Measurements from ENCODE around the gene C6orf136. TPM values are rescaled to one million over a fixed set of nuclear protein-coding genes. Genes with fewer than 3 reads are reported as not detected.

The C6orf136 gene
- total RNA-seq, 1 donor from 2014 or later: 28.9 TPM

DNA sequence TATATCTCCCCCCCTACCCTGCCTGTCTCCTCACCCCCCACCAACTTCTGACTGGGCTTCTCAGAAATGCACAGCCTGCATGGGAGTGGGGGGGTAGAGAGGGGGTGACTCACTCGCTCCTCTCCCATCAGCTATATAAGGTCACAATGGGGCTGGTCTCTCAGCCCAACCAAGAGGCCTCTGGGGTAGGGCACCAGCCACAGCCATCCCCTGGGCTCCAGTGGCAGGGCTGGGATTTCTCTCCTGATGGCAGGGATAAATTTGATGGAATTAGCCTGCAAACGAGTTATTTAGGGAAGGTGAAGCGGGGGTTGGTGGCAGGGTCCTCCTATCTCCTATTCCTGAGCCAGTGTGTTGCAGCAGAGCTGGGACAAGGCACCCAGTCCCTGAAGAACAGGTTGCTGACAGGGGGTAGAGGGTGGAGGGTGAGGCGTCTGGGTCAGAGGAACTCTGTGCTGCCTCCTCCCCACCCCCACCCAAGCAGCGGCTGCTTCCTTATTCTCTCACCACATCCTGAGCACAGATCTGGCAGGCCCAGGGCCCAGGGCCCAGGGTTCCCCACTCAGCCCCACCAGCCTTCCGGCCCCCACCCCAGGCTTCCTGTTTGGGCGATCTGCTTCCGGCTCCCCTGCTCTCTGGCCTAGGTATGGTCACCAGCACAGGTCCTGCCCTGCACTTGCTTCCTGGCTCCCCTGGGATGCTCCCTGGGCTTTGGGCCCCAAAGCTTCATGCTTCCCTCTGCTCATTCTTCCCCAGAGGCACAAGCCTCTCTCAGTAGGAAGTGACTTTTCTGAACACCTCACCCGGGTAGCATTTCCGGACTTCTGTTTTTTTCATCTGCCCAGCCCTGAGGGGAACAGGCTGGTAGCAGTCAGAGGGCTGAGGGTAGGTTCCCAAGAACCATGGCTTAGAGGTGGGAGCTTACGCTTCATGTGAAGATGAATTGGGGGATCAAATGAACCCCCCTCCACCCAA lies 35.5 kb downstream of the C6orf136 start:
- no peaks in the 10 kb centered on the region for H3K9me3 Mint-ChIP-seq
- peak overlapping the region; percentile 97 for H3K27ac Mint-ChIP-seq
- H3K36me3 Mint-ChIP-seq (ENCODE audit: low read depth): peaks cover 83% of the 10 kb centered on the region
- DNase-seq: peak; percentile 96
- H3K27me3 Mint-ChIP-seq: no peaks in the 10 kb centered on the region
- intact Hi-C loops (cut with micrococcal nuclease): loop anchor here (1.0 to 10.0 kb wide), 8 partner anchors 35 to 812 kb away; partner anchors contain the start of genes MDC1, MICB, MRPS18B and PPP1R10
- peak overlapping the region; percentile 94 for H3K4me3 Mint-ChIP-seq
- peaks cover 39% of the 10 kb centered on the region for H3K4me1 Mint-ChIP-seq

DNA sequence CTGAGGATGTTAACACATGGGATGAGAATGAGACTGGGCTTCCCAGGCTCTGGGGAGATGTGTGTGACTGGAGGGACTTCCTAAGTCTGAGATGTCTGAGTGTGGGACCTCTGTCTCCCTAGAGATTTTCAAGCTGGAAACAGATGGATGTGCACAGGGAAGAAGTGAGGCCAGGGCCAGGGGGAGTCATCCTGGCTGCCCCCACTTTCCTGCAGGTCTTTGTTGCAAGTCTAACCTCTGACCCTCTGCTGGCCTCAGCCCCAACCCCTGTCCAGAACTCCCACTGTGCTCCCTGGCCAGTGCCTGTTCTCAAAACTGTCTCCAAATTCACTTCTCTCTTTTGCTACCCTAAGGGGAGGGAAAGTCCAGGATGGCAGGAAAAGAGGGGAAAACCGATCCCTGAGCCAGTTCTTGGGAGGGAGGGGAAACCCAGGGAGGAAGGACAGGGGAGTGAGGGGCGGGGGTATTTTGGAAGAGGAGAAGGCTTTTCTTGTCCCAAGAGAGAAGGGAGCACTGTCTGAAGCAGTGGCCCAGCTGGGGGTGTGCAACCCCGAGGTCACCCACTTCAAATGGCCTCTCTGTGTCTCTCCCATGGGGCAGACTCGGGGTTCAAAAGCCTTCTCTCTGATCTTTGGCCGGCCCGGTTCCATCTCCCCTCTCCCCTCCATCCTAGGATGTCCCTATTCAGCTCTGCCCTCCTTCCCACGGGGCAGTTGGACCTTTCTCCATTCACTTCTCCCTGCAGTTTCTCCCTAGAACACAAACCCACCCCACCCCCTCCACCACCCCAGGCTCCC lies 36.4 kb downstream of the C6orf136 start:
- H3K9me3 Mint-ChIP-seq: no peaks in the 10 kb centered on the region
- H3K27me3 Mint-ChIP-seq: no peaks in the 10 kb centered on the region
- peaks cover 48% of the 10 kb centered on the region for H3K4me1 Mint-ChIP-seq
- peak overlapping the region; percentile 97 for H3K27ac Mint-ChIP-seq
- intact Hi-C loops (cut with micrococcal nuclease): loop anchor here (2.0 to 10.0 kb wide), 4 partner anchors 54 to 811 kb away; partner anchors contain the start of gene MICB
- H3K4me3 Mint-ChIP-seq: peak overlapping the region; percentile 94
- DNase-seq: peak; percentile 71
- peaks cover 81% of the 10 kb centered on the region for H3K36me3 Mint-ChIP-seq (ENCODE audit: low read depth)

DNA sequence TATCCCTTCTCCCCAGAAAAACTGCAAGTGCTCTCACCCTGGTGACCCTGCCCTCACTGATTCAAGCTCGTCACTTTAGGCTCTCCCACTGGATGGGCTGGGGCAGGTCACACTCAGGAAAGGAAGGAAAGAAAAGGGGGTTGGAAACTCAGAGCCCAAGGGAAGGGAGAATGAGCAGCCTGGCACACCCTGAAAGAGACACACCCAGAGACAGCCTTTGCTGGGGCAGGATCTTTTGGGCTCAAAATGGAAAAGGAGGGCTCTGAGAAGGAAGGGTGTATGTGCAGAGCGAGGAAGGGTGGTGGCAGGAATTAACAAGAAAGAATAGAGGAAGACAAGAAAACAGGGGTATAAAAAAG lies 37.0 kb downstream of the C6orf136 start:
- peak overlapping the region; percentile 94 for H3K4me3 Mint-ChIP-seq
- intact Hi-C loops (cut with micrococcal nuclease): loop anchor here (2.0 to 10.0 kb wide), 4 partner anchors 53 to 811 kb away; partner anchors contain the start of gene MICB
- H3K36me3 Mint-ChIP-seq (ENCODE audit: low read depth): peaks cover 78% of the 10 kb centered on the region
- no peaks in the 10 kb centered on the region for H3K9me3 Mint-ChIP-seq
- peaks cover 50% of the 10 kb centered on the region for H3K4me1 Mint-ChIP-seq
- H3K27ac Mint-ChIP-seq: peak overlapping the region; percentile 97
- H3K27me3 Mint-ChIP-seq: no peaks in the 10 kb centered on the region
- peak; percentile 65 for DNase-seq

DNA sequence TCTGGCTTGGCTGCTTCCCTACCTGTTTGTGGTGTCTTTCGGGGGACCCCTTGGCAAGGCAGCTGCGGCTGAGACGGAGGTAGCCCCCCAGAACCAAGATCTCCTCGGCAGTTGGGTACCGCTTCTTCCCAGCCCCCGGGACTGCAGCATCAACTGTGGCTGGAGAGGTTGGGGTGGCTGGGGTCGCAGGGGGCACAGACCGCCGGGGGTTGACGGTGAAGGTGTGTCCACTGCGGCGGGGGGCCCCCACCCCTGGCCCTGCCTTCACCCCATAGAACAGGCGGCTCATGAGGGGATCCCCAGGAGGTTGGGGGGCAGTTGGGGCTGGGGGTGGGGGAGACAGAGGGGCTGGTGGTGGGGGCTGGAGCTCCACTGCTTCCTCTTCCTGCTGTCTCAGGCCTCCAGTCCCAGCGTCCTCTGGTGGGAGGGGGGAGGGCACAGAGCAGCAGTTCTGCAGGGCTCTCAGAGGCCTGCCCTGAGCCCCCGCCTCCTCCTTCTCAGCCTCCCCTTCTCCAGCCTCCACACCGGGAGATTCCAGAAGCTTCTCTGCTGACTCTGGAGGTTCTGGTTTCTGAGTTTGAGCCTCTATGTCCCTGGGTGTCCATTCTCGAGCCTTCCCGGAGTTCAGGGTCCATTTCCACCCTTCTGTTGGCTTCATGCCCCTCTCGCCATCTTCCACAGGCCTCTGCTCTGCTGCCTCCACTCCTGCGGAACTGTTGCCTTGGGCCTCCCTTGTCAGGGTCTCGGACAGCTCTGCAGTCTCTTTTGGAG lies 37.6 kb downstream of the C6orf136 start:
- no peaks in the 10 kb centered on the region for H3K9me3 Mint-ChIP-seq
- intact Hi-C loops (cut with micrococcal nuclease): loop anchor here (5.0 to 10.0 kb wide), 3 partner anchors 53 to 810 kb away; partner anchors contain the start of gene MICB
- peak overlapping the region; percentile 94 for H3K4me3 Mint-ChIP-seq
- peak; percentile 87 for DNase-seq
- no peaks in the 10 kb centered on the region for H3K27me3 Mint-ChIP-seq
- H3K27ac Mint-ChIP-seq: peak overlapping the region; percentile 97
- H3K4me1 Mint-ChIP-seq: peaks cover 50% of the 10 kb centered on the region
- peaks cover 72% of the 10 kb centered on the region for H3K36me3 Mint-ChIP-seq (ENCODE audit: low read depth)

DNA sequence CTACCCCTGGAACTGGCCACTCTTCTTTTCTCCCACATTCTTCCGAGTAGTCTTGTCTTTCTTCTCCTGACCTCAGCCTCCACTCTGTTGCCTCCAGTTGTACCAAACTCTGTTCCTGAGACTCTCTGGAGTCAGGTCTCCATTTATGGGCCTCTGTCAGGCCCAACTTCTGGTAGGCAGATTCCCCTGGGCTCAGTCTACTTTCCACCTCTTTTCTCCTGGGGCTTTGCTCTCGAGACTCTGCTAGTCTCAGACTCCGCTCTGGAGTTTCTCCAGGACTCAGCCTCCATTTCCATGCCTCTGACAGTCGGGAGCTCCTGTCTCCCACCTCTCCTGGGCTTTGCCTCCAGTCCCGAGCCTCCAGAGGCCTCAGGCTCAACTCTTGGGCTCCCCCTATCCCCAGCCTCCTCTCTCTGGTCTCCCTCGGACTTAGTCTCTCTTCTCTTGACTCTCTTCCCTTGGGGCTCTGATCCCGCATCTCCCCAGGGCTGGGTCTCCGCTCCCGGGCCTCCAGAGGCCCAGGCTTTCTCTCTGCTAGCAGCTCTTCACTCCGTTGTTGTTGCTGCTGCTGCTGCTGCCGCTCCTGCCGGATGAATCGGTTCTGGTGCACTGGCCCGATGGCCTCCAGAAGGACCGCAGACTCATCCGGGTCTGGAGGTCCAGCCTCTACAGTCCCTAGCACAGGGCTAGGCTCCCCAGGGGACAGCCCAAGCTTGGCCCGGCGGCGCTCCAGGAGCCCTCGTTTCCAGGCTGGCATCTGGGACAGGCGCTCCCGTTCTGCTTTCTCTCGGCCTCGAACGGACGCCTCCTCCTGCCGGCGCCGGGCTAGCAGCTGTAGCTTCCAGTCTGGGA lies 38.5 kb downstream of the C6orf136 start:
- intact Hi-C loops (cut with micrococcal nuclease): loop anchor here (1.0 to 10.0 kb wide), 2 partner anchors 223 to 809 kb away; partner anchors contain the start of genes GTF2H4 and MICB
- Mint-ChIP-seq H3K27me3 (no peaks in the 10 kb centered on the region), H3K9me3 (no peaks in the 10 kb centered on the region), H3K36me3 (ENCODE audit: low read depth) (peaks cover 64% of the 10 kb centered on the region), H3K4me1 (peaks cover 50% of the 10 kb centered on the region), H3K4me3 (peak overlapping the region; percentile 94), H3K27ac (peak overlapping the region; percentile 93)
- peak; percentile 79 for DNase-seq

DNA sequence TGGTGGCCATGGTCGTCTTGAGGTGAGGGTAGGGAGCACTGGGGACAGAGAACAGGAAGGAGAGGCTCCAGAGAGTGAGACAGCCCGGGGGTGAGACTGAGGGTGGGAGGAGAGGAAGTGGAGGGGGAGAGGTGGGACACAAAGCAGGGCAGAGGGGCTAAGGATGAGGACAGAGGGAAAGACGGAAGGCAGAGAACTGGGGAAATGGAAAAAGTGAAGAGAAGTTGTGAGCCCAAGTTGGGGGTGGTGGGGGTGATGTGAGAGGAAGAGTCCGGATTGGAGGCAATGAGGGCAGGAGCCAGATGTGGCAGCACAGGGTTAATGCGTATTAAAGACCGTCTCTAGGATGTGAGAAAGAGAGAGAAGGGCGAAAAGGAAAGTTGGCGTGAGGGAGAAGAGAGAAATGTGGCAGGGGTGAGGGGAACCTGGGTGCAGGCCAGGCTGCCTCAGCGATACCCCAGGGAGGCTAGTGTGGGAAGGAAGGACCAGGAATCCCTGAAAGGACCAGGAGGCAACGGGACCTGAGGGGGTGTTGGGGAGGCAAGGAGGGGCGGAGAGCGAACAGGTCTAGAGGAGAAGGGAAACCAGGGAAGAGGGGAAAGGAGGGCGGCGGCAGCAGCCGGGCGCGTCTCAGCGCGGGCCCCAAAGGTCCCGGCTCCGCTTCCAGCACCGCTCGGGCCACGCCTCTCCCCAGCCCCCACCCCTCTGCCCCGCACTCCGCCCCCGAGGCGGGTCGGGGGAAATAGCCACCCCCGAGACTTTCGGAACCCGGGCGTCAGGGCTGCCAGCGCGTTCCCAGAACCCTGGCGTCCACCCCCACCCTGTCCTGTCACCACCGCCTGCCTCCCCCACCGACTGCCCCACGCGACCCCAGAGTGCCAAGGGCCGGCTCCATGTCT lies 39.3 kb downstream of the C6orf136 start, which contains the start of gene PPP1R18:
Gene PPP1R18 (minus strand): TSS at position 637 of the 899 bp plus-strand sequence. CDS start 627 bp downstream, at position 10.
- peak; percentile 95 for DNase-seq
- H3K9me3 Mint-ChIP-seq: no peaks in the 10 kb centered on the region
- H3K36me3 Mint-ChIP-seq (ENCODE audit: low read depth): peaks cover 55% of the 10 kb centered on the region
- H3K27me3 Mint-ChIP-seq: no peaks in the 10 kb centered on the region
- peaks cover 52% of the 10 kb centered on the region for H3K4me1 Mint-ChIP-seq
- intact Hi-C loops (cut with micrococcal nuclease): loop anchor here (1.0 to 10.0 kb wide), 2 partner anchors 222 to 809 kb away; partner anchors contain the start of genes GTF2H4 and MICB
- H3K27ac Mint-ChIP-seq: peak within 1 kb of the TSS; percentile 93
- peak within 1 kb of the TSS; percentile 94 for H3K4me3 Mint-ChIP-seq

DNA sequence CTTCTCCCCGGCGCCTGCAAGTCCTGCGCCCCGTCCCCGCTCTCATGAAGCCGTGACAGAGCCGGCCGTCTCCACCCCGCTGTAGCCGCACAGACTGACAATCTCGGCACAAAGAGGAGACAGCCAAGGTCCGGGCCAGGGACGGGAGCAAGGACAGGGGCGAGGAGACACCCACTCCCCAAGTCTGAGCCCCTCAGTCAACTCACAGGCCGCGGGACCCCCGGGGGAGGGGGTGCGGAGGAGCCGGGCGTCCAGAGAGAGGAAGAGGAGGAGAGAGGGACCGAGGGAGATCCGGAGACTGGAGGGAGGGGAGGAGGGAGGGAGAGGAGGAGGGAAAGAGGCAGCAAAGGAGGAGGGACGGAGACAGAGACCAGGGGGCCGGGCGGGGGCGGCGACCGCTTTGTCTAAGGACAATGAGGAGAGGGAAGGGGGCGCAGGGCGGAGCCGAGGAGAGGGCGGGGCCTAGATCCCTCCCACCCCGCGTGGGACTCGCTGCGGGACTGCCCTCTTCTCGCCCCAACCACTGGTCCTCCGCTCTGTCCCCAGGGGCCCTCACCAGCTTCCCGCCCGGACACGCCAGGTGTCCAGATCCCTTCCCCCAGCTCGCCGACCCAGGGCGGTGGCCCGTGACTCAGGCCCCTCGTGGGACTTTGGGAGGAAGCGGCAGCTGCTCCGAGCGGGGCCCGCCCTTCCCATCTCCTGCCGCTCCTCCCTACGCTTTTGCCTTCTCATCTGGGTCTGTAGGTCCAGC lies 40.1 kb downstream of the C6orf136 start:
- Mint-ChIP-seq H3K36me3 (ENCODE audit: low read depth) (peaks cover 47% of the 10 kb centered on the region), H3K27ac (peak overlapping the region; percentile 93), H3K9me3 (no peaks in the 10 kb centered on the region), H3K27me3 (no peaks in the 10 kb centered on the region), H3K4me1 (peaks cover 53% of the 10 kb centered on the region), H3K4me3 (peak overlapping the region; percentile 94)
- intact Hi-C loops (cut with micrococcal nuclease): loop anchor here (1.0 to 10.0 kb wide), 3 partner anchors 30 to 808 kb away; partner anchors contain the start of genes GTF2H4, MDC1 and MICB
- peak; percentile 96 for DNase-seq

DNA sequence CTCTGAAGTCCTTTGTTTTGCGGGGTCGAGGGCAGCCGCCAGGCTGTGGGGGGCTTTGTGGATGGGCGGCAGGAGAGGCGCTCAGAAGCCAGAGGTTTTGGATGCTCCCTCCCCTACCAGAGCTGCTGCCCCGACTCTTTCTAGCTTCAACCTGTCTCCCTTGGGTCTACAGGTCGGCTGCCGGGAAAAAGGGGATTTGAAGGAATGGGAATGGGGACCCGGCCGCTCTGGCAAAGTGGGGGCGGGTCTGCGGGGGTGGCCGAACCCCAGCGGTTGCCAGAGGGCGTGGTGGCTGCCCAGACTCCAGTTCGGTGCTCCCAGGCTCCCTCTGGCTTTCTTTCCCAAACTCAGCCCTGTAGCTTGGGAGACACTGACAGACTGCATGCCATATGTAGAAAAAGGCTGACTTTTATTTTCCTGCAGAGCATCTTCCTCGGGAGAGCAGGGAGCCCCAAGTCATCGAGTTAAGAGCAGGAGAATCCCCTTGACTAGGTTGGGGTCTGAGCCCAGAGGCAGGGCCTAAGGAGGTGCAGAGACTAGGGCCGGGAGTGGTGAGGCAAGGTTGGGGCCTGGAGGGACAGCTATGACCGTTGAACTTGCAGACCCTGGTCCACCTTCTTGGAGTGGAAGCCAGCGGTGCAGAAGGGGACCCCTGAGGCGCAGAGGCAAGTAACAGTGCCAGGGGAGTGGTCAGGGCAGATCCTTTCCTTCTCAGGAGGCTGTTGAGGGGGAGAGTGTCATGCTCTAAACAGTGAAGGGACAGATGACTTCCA lies 40.9 kb downstream of the C6orf136 start:
- peak overlapping the region; percentile 93 for H3K27ac Mint-ChIP-seq
- intact Hi-C loops (cut with micrococcal nuclease): loop anchor here (1.0 to 10.0 kb wide), 2 partner anchors 29 to 807 kb away; partner anchors contain the start of genes MDC1 and MICB
- H3K4me3 Mint-ChIP-seq: peak overlapping the region; percentile 94
- peaks cover 40% of the 10 kb centered on the region for H3K36me3 Mint-ChIP-seq (ENCODE audit: low read depth)
- DNase-seq: peak; percentile 64
- H3K27me3 Mint-ChIP-seq: no peaks in the 10 kb centered on the region
- peaks cover 49% of the 10 kb centered on the region for H3K4me1 Mint-ChIP-seq
- H3K9me3 Mint-ChIP-seq: no peaks in the 10 kb centered on the region

DNA sequence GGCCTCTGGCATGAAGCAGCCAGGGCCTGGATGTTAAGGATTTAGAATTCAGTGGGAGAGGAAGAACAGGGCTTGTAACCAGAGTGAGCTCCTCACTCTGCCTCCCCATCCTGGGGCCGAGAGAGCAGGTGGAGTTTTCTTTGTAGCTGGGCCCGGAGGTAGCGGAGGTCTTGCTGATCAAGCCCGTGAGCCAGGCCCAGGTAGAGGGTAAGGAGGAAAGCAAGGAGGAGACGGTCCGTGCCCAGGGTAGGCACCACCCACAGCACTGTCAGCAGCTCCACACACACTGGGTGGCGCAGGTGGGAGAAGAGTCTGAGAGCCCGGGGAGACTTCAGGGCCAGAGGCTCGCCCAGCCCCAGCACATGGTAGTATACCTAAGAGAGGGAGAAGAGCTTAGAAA lies 41.6 kb downstream of the C6orf136 start:
- DNase-seq: no peak
- Mint-ChIP-seq H3K27ac (peak overlapping the region; percentile 93), H3K27me3 (no peaks in the 10 kb centered on the region), H3K4me3 (peak overlapping the region; percentile 94), H3K9me3 (no peaks in the 10 kb centered on the region), H3K36me3 (ENCODE audit: low read depth) (peaks cover 33% of the 10 kb centered on the region), H3K4me1 (peaks cover 46% of the 10 kb centered on the region)
- intact Hi-C loops (cut with micrococcal nuclease): loop anchor here (10.0 kb wide), 1 partner anchor 806 kb away; the partner anchor contains the start of gene MICB

Measured in activated CD4-positive, alpha-beta T cell treated with anti-CD3 and anti-CD28 coated beads, Interleukin-2, amount 10 ng/mL, durations not matched to agents 24 days and 14 days (primary cell).